H9 (cell line): ENCODE results near the gene OR8D2. TPM values are rescaled to one million over a fixed set of nuclear protein-coding genes. Genes with fewer than 3 reads are reported as not detected.

Experiments
- DNase-seq: peaks from one replicate; pipeline ENCODE4 v3.0.0-alpha.2; 2017
- H2AFZ ChIP-seq: one replicate; pipeline ENCODE4 v1.6.1; 2013; ENCODE audit warnings: mild to moderate bottlenecking, low read length, control low read depth, moderate library complexity
- H2AK5ac ChIP-seq: 2 replicates; pipeline ENCODE4 v1.6.1; 2013; ENCODE audit warnings: low read length, control low read depth, mixed read lengths; ENCODE audit not compliant: insufficient read length
- H2BK120ac ChIP-seq: one replicate; pipeline ENCODE4 v1.6.1; 2013; ENCODE audit warnings: low read depth, mild to moderate bottlenecking, low read length, control low read depth, inconsistent platforms; ENCODE audit not compliant: poor library complexity, severe bottlenecking
- H2BK12ac ChIP-seq: 2 replicates; pipeline ENCODE4 v1.6.1; 2013; ENCODE audit warnings: low read length, control low read depth, mixed read lengths, low read depth; ENCODE audit not compliant: insufficient read length
- H2BK15ac ChIP-seq: 2 replicates; pipeline ENCODE4 v1.6.1; 2013; ENCODE audit warnings: low read depth, low read length, control low read depth
- H2BK20ac ChIP-seq: one replicate; pipeline ENCODE4 v1.6.1; 2013; ENCODE audit warnings: low read depth, mild to moderate bottlenecking, low read length, control low read depth, inconsistent platforms; ENCODE audit not compliant: poor library complexity, severe bottlenecking
- H2BK5ac ChIP-seq: 2 replicates; pipeline ENCODE4 v1.6.1; 2013; ENCODE audit warnings: low read length, control low read depth, mixed read lengths; ENCODE audit not compliant: insufficient read length
- H3K14ac ChIP-seq: 2 replicates; pipeline ENCODE4 v1.6.1; 2013; ENCODE audit warnings: low read length, control low read depth; ENCODE audit not compliant: insufficient read depth
- H3K18ac ChIP-seq: 2 replicates; pipeline ENCODE4 v1.6.1; 2013; ENCODE audit warnings: low read depth, mild to moderate bottlenecking, mixed read lengths, low read length, control low read depth; ENCODE audit not compliant: insufficient read length
- H3K23ac ChIP-seq: 2 replicates; pipeline ENCODE4 v1.6.1; 2013; ENCODE audit warnings: low read length, control low read depth, mixed read lengths, low read depth; ENCODE audit not compliant: insufficient read length
- H3K23me2 ChIP-seq: 2 replicates; pipeline ENCODE4 v1.6.1; 2013; ENCODE audit warnings: low read depth, mild to moderate bottlenecking, mixed read lengths, low read length, control low read depth; ENCODE audit not compliant: insufficient read length, poor library complexity, severe bottlenecking
- H3K27ac ChIP-seq: 2 replicates; pipeline ENCODE4 v1.5.1; 2013; ENCODE audit warnings: low read length, control low read depth, mixed read lengths, low read depth; ENCODE audit not compliant: insufficient read length
- H3K27me3 ChIP-seq: 2 replicates; pipeline ENCODE4 v1.6.1; 2013; ENCODE audit warnings: low read length, control low read depth, inconsistent platforms; ENCODE audit not compliant: insufficient read depth
- H3K4ac ChIP-seq: 2 replicates; pipeline ENCODE4 v1.6.1; 2013; ENCODE audit warnings: low read depth, mild to moderate bottlenecking, control low read depth, inconsistent platforms, low read length, moderate library complexity
- H3K4me1 ChIP-seq: 2 replicates; pipeline ENCODE4 v1.6.1; 2013; ENCODE audit warnings: low read length, control low read depth, inconsistent platforms; ENCODE audit not compliant: insufficient read depth
- H3K4me2 ChIP-seq: 2 replicates; pipeline ENCODE4 v1.6.1; 2013; ENCODE audit warnings: low read length, control low read depth, mixed read lengths; ENCODE audit not compliant: insufficient read length, insufficient read depth
- H3K56ac ChIP-seq: 2 replicates; pipeline ENCODE4 v1.6.1; 2013; ENCODE audit warnings: low read depth, mild to moderate bottlenecking, mixed read lengths, low read length, control low read depth; ENCODE audit not compliant: insufficient read length
- H3K79me1 ChIP-seq: 2 replicates; pipeline ENCODE4 v1.6.1; 2013; ENCODE audit warnings: low read depth, mild to moderate bottlenecking, moderate library complexity, low read length, control low read depth, inconsistent platforms; ENCODE audit not compliant: insufficient read depth, poor library complexity, severe bottlenecking
- H3K79me2 ChIP-seq: 2 replicates; pipeline ENCODE4 v1.6.1; 2013; ENCODE audit warnings: low read length, control low read depth, inconsistent platforms; ENCODE audit not compliant: insufficient read depth
- H3K9ac ChIP-seq: 2 replicates; pipeline ENCODE4 v1.6.1; 2013; ENCODE audit warnings: low read length, control low read depth, mixed read lengths; ENCODE audit not compliant: insufficient read length; ENCODE audit errors: extremely low read depth
- H3K9me3 ChIP-seq: one replicate; pipeline ENCODE4 v1.6.1; 2013; ENCODE audit warnings: low read depth, low read length, inconsistent platforms; ENCODE audit not compliant: control insufficient read depth
- H3T11ph ChIP-seq: one replicate; pipeline ENCODE4 v1.6.1; 2013; ENCODE audit warnings: mild to moderate bottlenecking, low read length, control low read depth, inconsistent platforms
- H4K20me1 ChIP-seq: one replicate; pipeline ENCODE4 v1.6.1; 2013; ENCODE audit not compliant: control insufficient read depth, insufficient read length, insufficient read depth
- H4K5ac ChIP-seq: 2 replicates; pipeline ENCODE4 v1.6.1; 2013; ENCODE audit warnings: low read depth, mild to moderate bottlenecking, mixed read lengths, low read length, control low read depth; ENCODE audit not compliant: insufficient read length
- H4K8ac ChIP-seq: replicated peaks from 2 replicates; pipeline ENCODE4 v1.6.1; 2013; ENCODE audit warnings: low read length, control low read depth, mixed read lengths, low read depth; ENCODE audit not compliant: insufficient read length
- H4K91ac ChIP-seq: 2 replicates; pipeline ENCODE4 v1.6.1; 2013; ENCODE audit warnings: low read depth, mild to moderate bottlenecking, moderate library complexity, mixed read lengths, low read length, control low read depth; ENCODE audit not compliant: insufficient read length
- H3K27ac Mint-ChIP-seq, 3 experiments: 2 replicates in 2 of 3; 3 replicates in 1 of 3; pipeline ENCODE4 v1.8.0; 2020 to 2021; ENCODE audit warnings: mixed read lengths in 3 of 3, mild to moderate bottlenecking in 1 of 3, moderate library complexity in 1 of 3
- H3K27me3 Mint-ChIP-seq: 2 replicates; pipeline ENCODE4 v1.8.0; 2021; ENCODE audit warnings: low read depth, mild to moderate bottlenecking, moderate library complexity, mixed read lengths
- H3K36me3 Mint-ChIP-seq, 3 experiments: 2 replicates in 2 of 3; 3 replicates in 1 of 3; pipeline ENCODE4 v1.8.0; 2020 to 2021; ENCODE audit warnings: low read depth in 3 of 3, mixed read lengths in 3 of 3; ENCODE audit not compliant: insufficient read depth in 1 of 3
- H3K4me1 Mint-ChIP-seq, 2 experiments: 2 replicates each; pipeline ENCODE4 v1.8.0; 2020; ENCODE audit warnings: mixed read lengths in 2 of 2
- H3K4me3 Mint-ChIP-seq, 2 experiments: 2 replicates in 1 of 2; 3 replicates in 1 of 2; pipeline ENCODE4 v1.8.0; 2020 to 2021; ENCODE audit warnings: mild to moderate bottlenecking in 2 of 2, mixed read lengths in 2 of 2, moderate library complexity in 1 of 2
- H3K9me3 Mint-ChIP-seq, 2 experiments: 2 replicates in 1 of 2; 3 replicates in 1 of 2; pipeline ENCODE4 v1.8.0; 2020; ENCODE audit warnings: mild to moderate bottlenecking in 2 of 2, mixed read lengths in 2 of 2, moderate library complexity in 1 of 2
- CTCF ChIP-seq: fragments of 200-600 bp; sonication (generic); conservative IDR thresholded peaks from 3 replicates; pipeline ENCODE4 v1.8.0; 2021; ENCODE audit warnings: antibody characterized with exemption, mild to moderate bottlenecking
- WGBS: extraction: QIAGEN DNeasy Blood & Tissue Kit; methylation state at CpG from one replicate; pipeline ENCODE4 v1.1.7; 2013; ENCODE audit warnings: missing lambda C conversion rate, low lambda C conversion rate, mixed read lengths; ENCODE audit not compliant: insufficient read length; ENCODE audit errors: extremely low coverage; 5-methylcytosine and 5-hydroxymethylcytosine counted together
- total RNA-seq: library from RNA; stranded (reverse); gene quantifications from 2 replicates; pipeline ENCODE4 v1.2.1, GENCODE V29; 2021

OR8D2 gene
- total RNA-seq, 1 experiment from 2014 or later = not detected

- H3K4ac ChIP-seq = no peak overlapping the region
- Mint-ChIP-seq H3K4me3 (no peak overlapping the region), H3K27ac (no peak overlapping the region), H3K27me3 (no peaks in the 10 kb centered on the region; the same call in 1 of the 2 replicates), H3K9me3 (peaks cover 36 to 42% of the 10 kb centered on the region in 2 experiments), H3K4me1 (no peaks in the 10 kb centered on the region), H3K36me3 (peaks cover 2 to 35% (median 9%) of the 10 kb centered on the region in 3 experiments)
- H4K91ac ChIP-seq = no peak overlapping the region
- H3T11ph ChIP-seq = no peak overlapping the region
- H3K9ac ChIP-seq = no peak overlapping the region
- no peaks in the 10 kb centered on the region for H3K9me3 ChIP-seq
- H3K14ac ChIP-seq = no peak overlapping the region
- H3K56ac ChIP-seq = no peak overlapping the region
- no peak for TF ChIP-seq CTCF
- no peak overlapping the region for H4K5ac ChIP-seq
- no peak overlapping the region for H2AFZ ChIP-seq
- no peak overlapping the region for H3K18ac ChIP-seq
- no peak overlapping the region for H2BK120ac ChIP-seq
- H4K8ac ChIP-seq = no peak overlapping the region
- H2BK15ac ChIP-seq = no peak overlapping the region
- no peak overlapping the region for H2BK5ac ChIP-seq
- H3K23me2 ChIP-seq = no peaks in the 10 kb centered on the region
- no CpG with 5 or more reads among the region's 3 CpGs for WGBS
- H4K20me1 ChIP-seq = no peaks in the 10 kb centered on the region
- no peaks in the 10 kb centered on the region for H3K79me2 ChIP-seq
- H2BK12ac ChIP-seq = no peak overlapping the region
- H3K4me1 ChIP-seq = no peaks in the 10 kb centered on the region
- H2AK5ac ChIP-seq = no peak overlapping the region
- no peak overlapping the region for H3K27ac ChIP-seq
- no peak overlapping the region for H3K23ac ChIP-seq
- H3K79me1 ChIP-seq = no peaks in the 10 kb centered on the region
- H2BK20ac ChIP-seq = no peak overlapping the region
- H3K4me2 ChIP-seq = no peak overlapping the region
- H3K27me3 ChIP-seq = no peaks in the 10 kb centered on the region
- no peak for DNase-seq
Observed at GRCh38 chr11:124285610-124286344, 34.2 kb downstream of the OR8D2 start.
